ENCODE data around the gene TRIM13. TPM values are rescaled to one million over a fixed set of nuclear protein-coding genes. Genes with fewer than 3 reads are reported as not detected.

Gene TRIM13
- total and polyA plus RNA-seq, 2 of the 8 experiments (the other 6 are each of a cell fraction or from before 2014, with no cell fraction given) = 21.2 to 31.5 TPM

MicroRNAs within 50 kb of the gene (microRNA counts, 767-probe panel; counts per million panel counts)
- microRNA hsa-miR-15a-5p (3,984 counts per million, percentile 95 among the panel's probes with 10 or more counts), microRNA hsa-miR-16-5p (7,089 counts per million, percentile 96 among the panel's probes with 10 or more counts)

Small RNA genes within 50 kb of the gene (microRNA-seq; reads per million reads assigned to microRNA genes)
- gene MIR15A (ENCODE audit: borderline microRNAs expressed in 2 of 2, borderline number of aligned reads in 2 of 2, borderline replicate concordance in 1 of 2) = 168 to 230 reads per million in 2 experiments
- gene MIR16-1 (ENCODE audit: borderline microRNAs expressed in 2 of 2, borderline number of aligned reads in 2 of 2, borderline replicate concordance in 1 of 2) = 67.2 to 114 reads per million in 2 experiments
- 0.81 to 2.1 reads per million in 2 experiments for gene MIR3613 (ENCODE audit: borderline microRNAs expressed in 2 of 2, borderline number of aligned reads in 2 of 2, borderline replicate concordance in 1 of 2)

Small RNA genes within 50 kb of the gene (small RNA-seq; reads per million reads assigned to genes)
- gene MIR16-1 (ENCODE audit: insufficient read depth) = 31.9 reads per million, percentile 95 among the genes with 10 or more reads in this experiment
- gene MIR3613 (ENCODE audit: insufficient read depth) = 1.7 reads per million, percentile 6 among the genes with 10 or more reads in this experiment
- gene RF02105 (ENCODE audit: insufficient read depth) = not detected
- not detected for gene RF02106 (ENCODE audit: insufficient read depth)
- not detected for gene RF02107 (ENCODE audit: insufficient read depth)
- not detected for gene RF02108 (ENCODE audit: insufficient read depth)

Other genes starting within 250 kb of the TRIM13 start
- 62.3 and 63.2 TPM in 2 replicates for gene KPNA3, start 204.4 kb upstream of the TRIM13 start, total RNA-seq (2021; fragmentation: NEBNext Ultra II Directional; extraction: Animal tissue kit (Norgen Biotek cat#: 25700))
- 13.1 and 21.4 TPM in 2 replicates for gene KPNA3, start 204.4 kb upstream of the TRIM13 start, polyA plus RNA-seq (2011; rRNA removed)
- gene SPRYD7, start 60.7 kb upstream of the TRIM13 start, total RNA-seq (2021; fragmentation: NEBNext Ultra II Directional; extraction: Animal tissue kit (Norgen Biotek cat#: 25700)) = 3.1 and 3.3 TPM in 2 replicates
- gene SPRYD7, start 60.7 kb upstream of the TRIM13 start, polyA plus RNA-seq (2011; rRNA removed) = 1.1 TPM in 2 replicates
- gene KCNRG, start 18.4 kb downstream of the TRIM13 start, total RNA-seq (2021; fragmentation: NEBNext Ultra II Directional; extraction: Animal tissue kit (Norgen Biotek cat#: 25700)) = 0.65 TPM in 1 of 2 replicates, not detected in the other
- 0.71 and 1.2 TPM in 2 replicates for gene KCNRG, start 18.4 kb downstream of the TRIM13 start, polyA plus RNA-seq (2011; rRNA removed)